ENCODE measurements around the gene PIP5K1C.

The PIP5K1C gene

DNA sequence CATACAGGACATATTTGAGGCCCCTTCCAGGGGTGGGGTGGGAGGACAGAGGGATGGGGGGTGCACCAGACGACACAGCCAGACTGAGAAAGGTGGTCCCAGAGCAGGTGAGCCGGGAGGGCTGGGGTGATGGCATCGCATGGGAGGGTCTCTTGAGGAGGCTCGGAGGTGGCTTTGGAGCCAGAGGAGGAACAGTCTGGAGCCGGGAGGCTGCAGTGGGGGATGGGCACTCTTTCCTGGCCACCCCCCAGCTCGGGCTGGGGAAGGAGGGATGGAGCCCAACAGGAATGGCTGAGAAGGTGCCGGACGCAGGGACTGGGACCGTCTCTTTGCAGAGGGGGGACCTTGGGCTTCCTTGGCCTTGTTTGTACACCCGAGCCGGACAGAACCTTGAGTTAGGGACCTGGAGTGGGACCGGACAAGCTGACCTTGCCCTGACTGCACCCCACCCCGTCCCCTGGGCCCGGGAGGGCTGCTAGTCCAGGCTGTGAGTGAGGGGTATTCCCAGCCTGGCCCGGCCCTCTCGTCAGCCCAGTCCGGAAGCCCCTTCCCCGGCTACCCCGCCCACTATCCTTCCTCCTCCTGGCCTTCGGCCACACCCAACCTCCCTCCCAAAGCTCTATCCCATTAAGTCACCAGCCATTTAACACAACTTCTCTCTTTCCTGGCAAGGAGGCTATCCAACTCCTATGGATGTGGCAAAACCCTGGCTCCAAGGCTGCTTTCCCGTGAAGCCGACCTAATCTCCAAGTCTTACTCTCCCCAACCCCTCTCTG, 92.8 kb downstream of the PIP5K1C start:
- DNase-seq: no peak

- DNase-seq: peak; percentile 50 to 63
These were observed 93.5 kb downstream of the PIP5K1C start, which contains the start of gene TBXA2R for GRCh38 chr19:3606690-3607289. Gene TBXA2R, minus strand, starts transcription at chr19:3606875. Its CDS starts 6,241 bp downstream, at chr19:3600634.

DNA sequence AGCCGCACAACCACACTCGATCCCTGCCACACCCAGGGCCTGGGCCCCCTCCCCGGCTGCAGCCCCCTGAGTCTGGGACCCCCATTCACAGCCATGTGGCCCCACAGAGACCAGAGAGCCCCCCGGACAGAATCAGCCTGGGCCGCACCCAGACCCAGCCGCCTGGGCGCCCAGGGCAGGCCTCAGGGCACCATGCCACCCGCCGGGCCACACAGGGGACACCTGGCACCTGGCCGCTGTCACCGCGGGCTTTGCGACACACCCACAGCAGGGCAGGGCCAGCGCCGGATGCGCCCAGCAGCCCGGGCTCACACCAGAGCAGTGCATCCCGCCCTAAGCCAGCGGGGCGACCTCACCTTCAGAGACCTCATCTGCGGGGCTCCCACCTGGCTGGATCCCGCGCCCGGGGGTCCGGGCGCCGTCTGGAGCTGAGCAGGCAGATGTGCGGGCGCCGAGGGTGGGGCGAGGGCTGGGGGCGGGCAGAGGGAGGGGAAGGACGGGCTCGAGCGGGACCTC, 94.0 kb downstream of the PIP5K1C start:
- DNase-seq: peak in 1 of 2 donors; percentile 39

DNA sequence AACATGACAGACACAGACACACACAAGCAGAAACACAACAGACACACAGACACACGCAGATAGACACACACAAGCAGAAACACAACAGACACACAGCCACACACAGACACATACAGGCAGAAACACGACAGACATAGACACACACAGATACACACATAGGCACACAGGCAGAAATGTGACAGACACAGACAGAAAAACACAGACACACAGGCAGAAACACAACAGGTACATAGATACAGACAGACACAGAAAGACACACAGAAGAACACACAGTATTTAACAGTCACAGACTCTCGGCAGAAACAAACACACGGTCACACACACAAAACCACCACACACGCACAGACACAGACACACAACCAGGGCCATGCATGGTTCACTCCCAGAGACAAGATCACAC, 94.5 kb downstream of the PIP5K1C start:
- no peak for DNase-seq

DNA sequence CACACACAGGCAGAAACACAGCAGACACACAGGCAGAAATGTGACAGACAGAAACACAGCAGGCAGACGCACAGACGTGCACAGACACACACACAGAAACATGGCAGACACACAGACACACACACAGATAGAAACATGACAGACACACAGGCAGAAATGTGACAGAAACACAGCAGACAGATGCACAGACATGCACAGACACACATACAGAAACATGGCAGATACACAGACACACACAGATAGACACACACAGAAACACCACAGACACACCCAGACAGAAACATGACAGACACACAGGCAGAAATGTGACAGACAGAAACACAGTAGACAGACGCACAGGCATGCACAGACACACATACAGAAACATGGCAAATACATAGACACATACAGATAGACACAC, 94.9 kb downstream of the PIP5K1C start:
- no peak for DNase-seq

- peak; percentile 33 to 36 for DNase-seq
These were observed 95.3 kb downstream of the PIP5K1C start for GRCh38 chr19:3604987-3605343.

GRCh38 chr19:3604227-3604986, 95.9 kb downstream of the PIP5K1C start:
- no peak for DNase-seq

GRCh38 chr19:3603121-3603811, 97.0 kb downstream of the PIP5K1C start:
- DNase-seq: no peak

DNA sequence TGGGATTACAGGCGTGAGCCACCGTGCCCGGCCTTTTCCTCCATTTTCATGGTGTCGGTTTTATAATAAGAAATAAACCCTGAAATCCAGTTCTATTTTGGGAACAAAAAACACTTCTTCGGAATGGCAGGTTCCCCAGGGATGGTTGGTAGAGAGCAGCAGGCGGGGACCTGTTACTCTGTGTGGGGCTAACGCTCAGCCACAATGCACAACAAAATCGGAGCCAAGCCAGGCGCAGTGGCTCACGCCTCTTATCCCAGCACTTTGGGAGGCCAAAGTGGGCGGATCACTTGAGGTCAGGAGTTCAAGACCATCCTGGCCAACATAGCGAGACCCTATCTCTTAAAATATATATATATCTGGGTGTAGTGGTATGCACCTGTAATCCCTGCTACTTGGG, 99.2 kb downstream of the PIP5K1C start:
- no peak for DNase-seq

DNA sequence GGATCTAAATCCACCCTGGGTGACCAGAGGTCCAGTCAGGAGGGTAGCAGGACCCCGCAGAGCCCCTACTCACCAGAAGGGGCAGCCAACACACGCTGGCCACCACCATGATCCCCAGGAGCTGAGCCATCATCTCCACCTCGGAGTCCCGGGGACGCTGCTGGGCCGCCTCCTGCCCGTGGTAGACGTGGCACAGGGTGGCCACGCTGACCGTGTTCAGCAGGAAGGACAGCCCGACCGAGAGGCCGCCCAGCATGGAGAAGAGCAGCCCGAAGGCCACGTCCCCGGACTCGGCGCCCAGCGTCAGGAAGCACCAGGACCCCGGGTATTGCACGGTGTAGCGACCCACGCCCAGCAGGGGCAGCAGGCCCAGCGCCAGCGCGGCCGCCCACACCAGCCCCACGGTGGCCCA, 100.5 kb downstream of the PIP5K1C start:
- DNase-seq: no peak

GRCh38 chr19:3595521-3596061, 104.7 kb downstream of the PIP5K1C start:
- no peak for DNase-seq

- no peak for DNase-seq
These were observed 107.1 kb downstream of the PIP5K1C start for GRCh38 chr19:3593156-3593555.

- no peak for DNase-seq
These were observed 108.2 kb downstream of the PIP5K1C start for GRCh38 chr19:3591876-3592613.

DNA sequence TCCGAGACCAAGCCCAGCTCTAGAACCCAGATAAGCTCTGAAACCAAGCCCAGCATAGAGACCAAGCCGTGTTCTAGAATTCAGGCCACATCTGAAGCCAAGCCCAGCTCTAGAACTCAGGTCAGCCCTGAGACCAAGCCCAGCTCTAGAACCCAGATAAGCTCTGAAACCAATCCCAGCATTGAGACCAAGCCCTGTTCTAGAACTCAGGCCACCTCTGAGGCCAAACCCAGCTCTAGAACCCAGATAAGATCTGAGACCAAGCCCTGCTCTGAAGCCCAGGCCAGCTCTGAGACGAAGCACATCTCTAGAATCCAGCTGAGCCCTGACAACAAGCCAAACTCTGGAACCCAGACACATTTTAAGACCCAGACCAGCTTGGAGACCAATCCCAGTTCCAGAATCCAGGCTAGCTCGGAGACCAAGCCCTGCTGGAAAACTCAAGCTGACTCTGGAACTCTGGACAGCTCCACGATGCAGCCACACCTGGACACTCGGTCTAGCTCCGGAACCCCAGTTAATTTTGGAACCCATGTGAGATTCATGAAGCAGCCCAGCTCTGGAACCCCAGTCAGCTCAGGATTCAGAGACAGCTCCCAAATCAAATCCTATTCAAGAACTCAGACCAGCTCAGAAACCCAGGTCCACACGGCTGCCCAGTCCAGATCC, 109.1 kb downstream of the PIP5K1C start:
- DNase-seq: no peak

DNA sequence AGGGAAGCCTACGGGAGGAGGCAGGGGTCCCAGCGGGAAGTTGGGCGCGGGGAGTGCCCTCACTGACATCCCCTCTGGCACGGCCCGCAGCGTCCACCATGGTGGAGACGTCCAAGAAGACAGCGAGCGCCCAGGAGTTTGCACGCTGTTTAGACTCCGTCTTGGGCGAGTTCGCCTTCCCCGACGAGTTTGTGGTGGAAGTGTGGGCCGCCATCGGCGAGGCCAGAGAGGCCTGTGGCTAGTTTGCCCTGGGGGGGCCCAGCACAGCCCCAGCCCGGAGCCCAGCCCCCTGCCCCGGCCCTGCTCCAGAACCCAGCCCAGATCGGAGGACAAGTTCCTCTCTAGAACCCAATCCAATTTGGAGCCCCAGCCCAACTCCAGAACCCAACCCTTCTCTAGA, 110.3 kb downstream of the PIP5K1C start:
- no peak for DNase-seq

DNA sequence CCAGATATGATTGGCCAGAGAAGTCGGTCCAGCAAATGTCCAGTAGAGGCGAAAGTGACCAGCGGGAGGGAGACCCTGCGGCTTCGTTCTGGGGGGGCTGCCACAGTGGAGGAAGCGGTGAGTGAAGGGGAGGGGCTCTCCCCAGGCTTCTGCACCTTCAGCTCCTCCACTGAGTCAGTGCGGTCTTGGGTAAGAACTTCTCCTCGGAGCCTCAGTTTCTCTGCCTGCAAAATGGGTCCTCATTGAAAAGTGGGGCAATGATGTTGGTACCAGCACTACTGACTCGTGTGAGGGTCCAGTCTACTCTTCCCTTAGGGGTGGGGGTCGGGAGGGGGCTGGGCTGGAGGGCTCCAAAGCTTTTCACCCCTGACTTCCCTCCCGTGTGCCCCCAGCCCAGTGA, 110.8 kb downstream of the PIP5K1C start:
- no peak for DNase-seq

DNA sequence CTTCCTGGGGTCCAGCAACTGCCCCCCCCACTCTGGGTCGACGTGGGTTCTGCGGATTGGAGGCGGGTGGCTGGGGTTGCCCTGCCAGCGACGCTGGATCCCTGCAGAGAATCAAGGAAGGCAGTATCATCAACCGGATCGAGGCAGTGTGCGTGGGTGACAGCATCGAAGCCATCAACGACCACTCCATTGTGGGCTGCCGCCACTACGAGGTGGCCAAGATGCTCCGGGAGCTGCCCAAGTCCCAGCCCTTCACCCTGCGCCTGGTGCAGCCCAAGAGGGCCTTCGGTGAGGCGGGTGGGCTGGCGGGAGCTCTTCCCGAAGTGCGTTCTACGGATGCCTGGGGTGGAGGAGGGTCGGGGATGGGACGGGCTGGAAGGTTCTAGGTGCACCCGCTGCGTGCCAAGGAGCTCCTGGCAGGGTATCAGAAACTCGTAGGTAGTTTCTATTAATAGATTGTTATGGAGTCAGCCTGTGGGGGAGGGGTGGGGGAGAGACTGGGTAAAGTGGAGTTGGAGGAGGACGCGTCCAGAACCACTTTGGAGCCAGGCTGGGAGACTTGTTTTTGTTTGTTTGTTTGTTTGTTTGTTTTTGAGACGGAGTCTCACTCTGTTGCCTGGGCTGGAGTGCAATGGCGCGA, 113.4 kb downstream of the PIP5K1C start:
- no peak for DNase-seq

- DNase-seq: peak; percentile 24 to 44
These were observed 114.1 kb downstream of the PIP5K1C start for GRCh38 chr19:3586127-3586626.

- no peak for DNase-seq
These were observed 114.8 kb downstream of the PIP5K1C start, which contains the start of gene GIPC3 for GRCh38 chr19:3585301-3586126. Gene GIPC3, plus strand, starts transcription at chr19:3585478. Its CDS starts 120 bp downstream, at chr19:3585598.
